Measurements from ENCODE around the gene AHRR. TPM values are rescaled to one million over a fixed set of nuclear protein-coding genes. Genes with fewer than 3 reads are reported as not detected.

AHRR gene
- total and polyA plus RNA-seq, 10 of the 15 experiments (the other 5 are each of a cell fraction or from before 2014, with no cell fraction given) = 0.90 to 35.2 (median 19.2) TPM

- TF ChIP-seq SPI1 (IDR thresholded peaks at IDR 0.05; ENCODE audit: borderline replicate concordance, insufficient read depth, low read depth, low read length) = no peak
- no peak for TF ChIP-seq NBN (IDR thresholded peaks at IDR 0.05)
- TF ChIP-seq POU2F2 (IDR thresholded peaks at IDR 0.05; ENCODE audit: borderline replicate concordance, low read depth, low read length) = no peak
- TF ChIP-seq RAD21 (IDR thresholded peaks at IDR 0.05; ENCODE audit: insufficient read depth, low read depth, low read length) = no peak
- TF ChIP-seq YBX1 (IDR thresholded peaks at IDR 0.05) = no peak
- TF ChIP-seq SRF (IDR thresholded peaks at IDR 0.05; ENCODE audit: low read depth in 2 of 2, low read length in 2 of 2) = no peak
- TF ChIP-seq CTCF (IDR thresholded peaks at IDR 0.05 in 2 of 3, conservative IDR thresholded peaks at IDR 0.05 in 1 of 3; ENCODE audit: control insufficient read depth in 2 of 3, extremely low read depth in 1 of 3, insufficient read depth in 1 of 3, low read depth in 3 of 3, low read length in 3 of 3) = no peak
- TF ChIP-seq CHD2 (IDR thresholded peaks at IDR 0.05; ENCODE audit: borderline replicate concordance, low read depth, low read length) = no peak; the same call in 1 of the 2 replicates
- TF ChIP-seq ZNF207 (IDR thresholded peaks at IDR 0.05; ENCODE audit: borderline replicate concordance) = 0 out of 2 replicates have a peak, but pooled peaks have one; percentile 40
- TF ChIP-seq E2F4 (IDR thresholded peaks at IDR 0.05; ENCODE audit: low read depth, low read length) = no peak
- no peak for TF ChIP-seq ESRRA (IDR thresholded peaks at IDR 0.05; ENCODE audit: low read length)
- TF ChIP-seq EGR1 (IDR thresholded peaks at IDR 0.05; ENCODE audit: borderline replicate concordance in 1 of 2, low read depth in 2 of 2, low read length in 2 of 2) = peak in 1 of 2 experiments; percentile 87; a peak in 2 of 3 replicates
- peak; percentile 49; the same call in 1 of the 2 replicates for TF ChIP-seq TAF1 (IDR thresholded peaks at IDR 0.05; ENCODE audit: borderline replicate concordance, low read depth, low read length)
- TF ChIP-seq PKNOX1 (IDR thresholded peaks at IDR 0.05) = no peak
- peak; percentile 32 for TF ChIP-seq KLF5 (IDR thresholded peaks at IDR 0.05; ENCODE audit: partially characterized antibody)
- peak; percentile 90 to 97 for TF ChIP-seq BHLHE40 (IDR thresholded peaks at IDR 0.05; ENCODE audit: borderline replicate concordance in 1 of 2, low read depth in 2 of 2, low read length in 1 of 2)
- no peak for TF ChIP-seq WRNIP1 (IDR thresholded peaks at IDR 0.05; ENCODE audit: borderline replicate concordance, low read depth, low read length)
- TF ChIP-seq ZZZ3 (IDR thresholded peaks at IDR 0.05; ENCODE audit: control insufficient read depth, insufficient read length, low read depth) = no peak
- no peak for TF ChIP-seq KAT2A (conservative IDR thresholded peaks at IDR 0.05; ENCODE audit: control insufficient read depth, low read depth, low read length)
- no peak for TF ChIP-seq EZH2 (IDR thresholded peaks at IDR 0.05; ENCODE audit: borderline replicate concordance, control insufficient read depth, low read depth, low read length)
- TF ChIP-seq CBX3 (IDR thresholded peaks at IDR 0.05; ENCODE audit: borderline replicate concordance, low read depth) = no peak
- TF ChIP-seq CBX5 (IDR thresholded peaks at IDR 0.05; ENCODE audit: low read depth) = no peak
- 0 out of 2 replicates have a peak, but pooled peaks have one; percentile 17 for TF ChIP-seq SMARCA5 (IDR thresholded peaks at IDR 0.05)
- TF ChIP-seq DPF2 (IDR thresholded peaks at IDR 0.05) = peak; percentile 36
- peak; percentile 63 for TF ChIP-seq LARP7 (IDR thresholded peaks at IDR 0.05)
- no peak for TF ChIP-seq ASH2L (IDR thresholded peaks at IDR 0.05; ENCODE audit: borderline replicate concordance, low read depth)
Measured at GRCh38 chr5:472656-473550, 151.4 kb downstream of the AHRR start (continued).

Measured in GM12878 (cell line).